Endothelial cell of umbilical vein (primary cell): ENCODE data around the gene KCNMB4. TPM values are rescaled to one million over a fixed set of nuclear protein-coding genes. Genes with fewer than 3 reads are reported as not detected.

Source experiments
- BruUV-seq: library from RNA; stranded (reverse); fragments of 400-500 nt; replicated peaks from 2 replicates; lab custom pipeline; 2021; lab: Mats Ljungman, UMichigan
- CTCF ChIA-PET: fragments of 300-600, 350-600 bp; sonication (Branson Sonifier 250); formaldehyde crosslinking; loops from one replicate; lab custom pipeline; 2021; ENCODE audit warnings: antibody characterized with exemption, inconsistent platforms; lab: Charles Lee
- POLR2A ChIA-PET: fragments of 300-600, 350-600 bp; sonication (Branson Sonifier 250); formaldehyde crosslinking; loops from one replicate; lab custom pipeline; 2021; ENCODE audit warnings: antibody characterized with exemption, inconsistent platforms; lab: Charles Lee
- DNase-seq: peaks from one replicate; pipeline ENCODE4 v3.0.0-alpha.2; 2011; ENCODE audit warnings: low read depth, low spot score
- FAIRE-seq: peaks from 2 replicates; lab custom pipeline; 2011; peaks lifted over from hg19 to GRCh38; lab: Jason Lieb, UNC
- H2AFZ ChIP-seq: 2 replicates; pipeline ENCODE4 v1.6.0; 2012; ENCODE audit warnings: low read depth, low read length, control low read depth, inconsistent platforms
- H3K27ac ChIP-seq: 2 replicates; pipeline ENCODE4 v1.5.1; 2011; ENCODE audit warnings: low read depth, mild to moderate bottlenecking, control low read depth, low read length, moderate library complexity; ENCODE audit not compliant: insufficient read depth
- H3K27me3 ChIP-seq, 2 experiments: 2 replicates each; pipeline versions ENCODE4 v1.6.0 to v1.6.1; 2011; ENCODE audit warnings: low read length in 2 of 2, mixed read lengths in 1 of 2; ENCODE audit not compliant: control insufficient read depth in 2 of 2, insufficient read depth in 2 of 2
- H3K36me3 ChIP-seq, 2 experiments: 2 replicates in 1 of 2; 3 replicates in 1 of 2; pipeline ENCODE4 v1.5.1; 2011; ENCODE audit warnings: low read length in 2 of 2, mild to moderate bottlenecking in 1 of 2, moderate library complexity in 1 of 2; ENCODE audit not compliant: control insufficient read depth in 2 of 2, insufficient read depth in 2 of 2; ENCODE audit errors: extremely low read depth in 1 of 2
- H3K4me1 ChIP-seq: 3 replicates; pipeline ENCODE4 v1.5.1; 2011; ENCODE audit warnings: mild to moderate bottlenecking, low read length; ENCODE audit not compliant: control insufficient read depth, insufficient read depth; ENCODE audit errors: extremely low read depth
- H3K4me2 ChIP-seq: 2 replicates; pipeline ENCODE4 v1.6.1; 2011; ENCODE audit warnings: low read length, control low read depth, mixed read lengths; ENCODE audit not compliant: insufficient read depth
- H3K4me3 ChIP-seq, 3 experiments: fragments of 200-600 bp in 1 of 3; sonication (generic), shearing (Covaris generic) in 1 of 3; replicated peaks in 1 of 3; 2 replicates each; pipeline ENCODE4 v1.5.1; 2011 to 2016; ENCODE audit warnings: control low read depth in 3 of 3, low read length in 3 of 3, mild to moderate bottlenecking in 2 of 3, inconsistent platforms in 1 of 3, low read depth in 1 of 3, moderate library complexity in 1 of 3; ENCODE audit not compliant: insufficient read depth in 1 of 3
- H3K79me2 ChIP-seq: 2 replicates; pipeline ENCODE4 v1.6.0; 2012; ENCODE audit warnings: low read length, inconsistent platforms; ENCODE audit not compliant: control insufficient read depth, insufficient read depth
- H3K9ac ChIP-seq: replicated peaks from 2 replicates; pipeline ENCODE3; 2011; ENCODE audit warnings: low read length, control low read depth; ENCODE audit not compliant: insufficient read depth; ENCODE audit errors: extremely low read depth
- H3K9me1 ChIP-seq: replicated peaks from 3 replicates; pipeline ENCODE4 v1.6.0; 2011; ENCODE audit warnings: mild to moderate bottlenecking, low read length; ENCODE audit not compliant: control insufficient read depth, insufficient read depth; ENCODE audit errors: extremely low read depth
- H3K9me3 ChIP-seq: replicated peaks from 2 replicates; pipeline ENCODE4 v1.5.1; 2012; ENCODE audit warnings: low read length, inconsistent platforms; ENCODE audit not compliant: control insufficient read depth, insufficient read depth
- H4K20me1 ChIP-seq: replicated peaks from 2 replicates; pipeline ENCODE3; 2011; ENCODE audit warnings: mild to moderate bottlenecking, low read length; ENCODE audit not compliant: control insufficient read depth, insufficient read depth; ENCODE audit errors: extremely low read depth
- EZH2 ChIP-seq: IDR thresholded peaks from 2 replicates; pipeline ENCODE4 v1.6.1; 2012; ENCODE audit warnings: borderline replicate concordance, low read depth, mild to moderate bottlenecking, moderate library complexity, low read length, inconsistent platforms; ENCODE audit not compliant: severe bottlenecking
- FOS ChIP-seq: IDR thresholded peaks from 2 replicates; pipeline ENCODE4 v1.6.1; 2011; ENCODE audit warnings: mild to moderate bottlenecking, low read length, moderate library complexity, borderline replicate concordance; ENCODE audit not compliant: insufficient read depth
- GATA2 ChIP-seq: IDR thresholded peaks from 2 replicates; pipeline ENCODE4 v1.7.0; 2011; ENCODE audit warnings: low read depth, mild to moderate bottlenecking, moderate library complexity, mixed read lengths, low read length; ENCODE audit not compliant: insufficient read length, insufficient read depth
- JUN ChIP-seq: IDR thresholded peaks from 2 replicates; pipeline ENCODE4 v1.6.1; 2011; ENCODE audit warnings: borderline replicate concordance, low read depth; ENCODE audit not compliant: insufficient read length, insufficient read depth
- MYC ChIP-seq: IDR thresholded peaks from one replicate; pipeline ENCODE4 v1.6.1; 2011; ENCODE audit warnings: mild to moderate bottlenecking, low read depth, low read length
- POLR2A ChIP-seq: IDR thresholded peaks from 2 replicates; pipeline ENCODE4 v1.6.1; 2012; ENCODE audit warnings: low read depth, mild to moderate bottlenecking, control low read depth, low read length
- POLR2AphosphoS5 ChIP-seq: IDR thresholded peaks from 2 replicates; pipeline ENCODE4 v1.6.1; 2012; ENCODE audit warnings: low read depth, mild to moderate bottlenecking, control low read depth, low read length, moderate library complexity; ENCODE audit not compliant: insufficient read depth
- dilution Hi-C: fragments of 300-500 bp; cut with MboI; formaldehyde crosslinking; loops from one replicate; pipeline ENCODE4 v1.15.0; 2019; ENCODE audit warnings: low sequenced_read_pairs; ENCODE audit not compliant: extremely low pct_ligation_motif_present
- intact Hi-C: fragments of 100-400 bp; cut with micrococcal nuclease; formaldehyde crosslinking; loops from one replicate; pipeline ENCODE4 v1.10.0; 2022
- polyA plus RNA-seq, 4 experiments: library from polyadenylated mRNA; depleted of rRNA in 3 of 4; stranded (reverse) in 3 of 4; unstranded in 1 of 4; fragments of >200 nt; gene quantifications; 2 replicates each; pipeline versions ENCODE4 v1.2.1 to v1.2.3, GENCODE V29; 2011 to 2012; ENCODE audit warnings: missing spikeins in 1 of 4
- total RNA-seq: library from RNA; stranded (reverse); gene quantifications from 2 replicates; pipeline ENCODE4 v1.2.3, GENCODE V29; 2021
- TF ChIP-seq, protein P1 (sequence below), 2 donors: IDR thresholded peaks; 1 replicate in 1 of 2; 2 replicates in 1 of 2; pipeline ENCODE4 v1.5.1; 2011; ENCODE audit warnings: low read length in 2 of 2, mild to moderate bottlenecking in 2 of 2, moderate library complexity in 2 of 2, control low read depth in 1 of 2, inconsistent platforms in 1 of 2, low read depth in 1 of 2; ENCODE audit not compliant: insufficient read depth in 1 of 2; ENCODE audit errors: extremely low read depth in 1 of 2
- TF ChIP-seq, protein P2 (sequence below): IDR thresholded peaks from 2 replicates; pipeline ENCODE4 v1.6.1; 2011; ENCODE audit not compliant: insufficient read depth, insufficient read length

The KCNMB4 gene
- total and polyA plus RNA-seq, 2 donors (not counting 3 experiments of a cell fraction or from before 2014, with no cell fraction given) = 0.97 to 2.0 TPM

DNA sequence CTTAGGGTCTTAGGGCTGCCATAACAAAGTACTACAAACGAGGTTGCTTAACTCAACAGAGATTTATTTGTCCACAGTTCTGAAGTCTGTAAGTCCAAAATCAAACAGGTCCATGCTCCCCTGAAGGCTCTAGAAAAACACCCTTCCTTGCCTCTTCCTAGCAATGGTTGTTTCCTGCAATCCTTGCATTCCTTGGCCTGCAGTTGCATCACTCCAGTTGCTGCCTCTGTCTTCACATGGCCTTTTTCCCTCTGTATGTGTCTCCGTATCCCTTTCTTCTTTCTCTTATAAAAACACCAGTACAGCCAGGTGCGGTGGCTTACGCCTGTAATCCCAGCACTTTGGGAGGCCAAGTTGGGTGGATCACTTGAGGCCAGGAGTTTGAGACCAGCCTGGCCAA lies 17.4 kb downstream of the KCNMB4 start:
- FAIRE-seq (no peak), DNase-seq (no peak)
- no peak overlapping the region for H3K4me2 ChIP-seq
- H3K4me3 ChIP-seq = no peak overlapping the region
- intact Hi-C loops (no loop called here), dilution Hi-C loops (no loop called here)
- H3K4me1 ChIP-seq = no peaks in the 10 kb centered on the region
- H3K9me1 ChIP-seq = no peaks in the 10 kb centered on the region
- no peaks in the 10 kb centered on the region for H3K9me3 ChIP-seq
- BruUV-seq = no TSS peak
- H3K27ac ChIP-seq = no peak overlapping the region
- ChIA-PET POLR2A (no interaction called here), CTCF (no interaction called here)
- H4K20me1 ChIP-seq = no peaks in the 10 kb centered on the region
- no peak overlapping the region for H2AFZ ChIP-seq
- no peaks in the 10 kb centered on the region for H3K36me3 ChIP-seq
- no peak overlapping the region for H3K9ac ChIP-seq
- TF ChIP-seq POLR2A (no peak), EZH2 (no peak), JUN (no peak), GATA2 (no peak), POLR2AphosphoS5 (no peak), MYC (no peak), FOS (no peak)
- TF ChIP-seq, protein P1, sequence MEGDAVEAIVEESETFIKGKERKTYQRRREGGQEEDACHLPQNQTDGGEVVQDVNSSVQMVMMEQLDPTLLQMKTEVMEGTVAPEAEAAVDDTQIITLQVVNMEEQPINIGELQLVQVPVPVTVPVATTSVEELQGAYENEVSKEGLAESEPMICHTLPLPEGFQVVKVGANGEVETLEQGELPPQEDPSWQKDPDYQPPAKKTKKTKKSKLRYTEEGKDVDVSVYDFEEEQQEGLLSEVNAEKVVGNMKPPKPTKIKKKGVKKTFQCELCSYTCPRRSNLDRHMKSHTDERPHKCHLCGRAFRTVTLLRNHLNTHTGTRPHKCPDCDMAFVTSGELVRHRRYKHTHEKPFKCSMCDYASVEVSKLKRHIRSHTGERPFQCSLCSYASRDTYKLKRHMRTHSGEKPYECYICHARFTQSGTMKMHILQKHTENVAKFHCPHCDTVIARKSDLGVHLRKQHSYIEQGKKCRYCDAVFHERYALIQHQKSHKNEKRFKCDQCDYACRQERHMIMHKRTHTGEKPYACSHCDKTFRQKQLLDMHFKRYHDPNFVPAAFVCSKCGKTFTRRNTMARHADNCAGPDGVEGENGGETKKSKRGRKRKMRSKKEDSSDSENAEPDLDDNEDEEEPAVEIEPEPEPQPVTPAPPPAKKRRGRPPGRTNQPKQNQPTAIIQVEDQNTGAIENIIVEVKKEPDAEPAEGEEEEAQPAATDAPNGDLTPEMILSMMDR (IDR thresholded peaks at IDR 0.05; ENCODE audit: extremely low read depth in 1 of 2, insufficient read depth in 1 of 2, low read depth in 1 of 2, low read length in 2 of 2) = no peak
- TF ChIP-seq, protein P2, sequence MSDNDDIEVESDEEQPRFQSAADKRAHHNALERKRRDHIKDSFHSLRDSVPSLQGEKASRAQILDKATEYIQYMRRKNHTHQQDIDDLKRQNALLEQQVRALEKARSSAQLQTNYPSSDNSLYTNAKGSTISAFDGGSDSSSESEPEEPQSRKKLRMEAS = no peak
- no peaks in the 10 kb centered on the region for H3K27me3 ChIP-seq
- H3K79me2 ChIP-seq = no peaks in the 10 kb centered on the region
